DMS53 treated with DMSO at 0.1 percent for 48 hours (cell line): ENCODE measurements around the gene OLFM2.
A peak's percentile ranks its signal among the peaks of the same experiment; 100 is the strongest.

Source experiments
- DNase-seq: peaks from one replicate; lab custom pipeline; 2025; ENCODE audit not compliant: unreplicated experiment; lab: John Stamatoyannopoulos, UW

The OLFM2 gene

GRCh38 chr19:9910625-9911024 is 25.7 kb downstream of the OLFM2 start:
- DNase-seq = no peak

GRCh38 chr19:9909251-9909650 is 27.1 kb downstream of the OLFM2 start:
- no peak for DNase-seq

DNA sequence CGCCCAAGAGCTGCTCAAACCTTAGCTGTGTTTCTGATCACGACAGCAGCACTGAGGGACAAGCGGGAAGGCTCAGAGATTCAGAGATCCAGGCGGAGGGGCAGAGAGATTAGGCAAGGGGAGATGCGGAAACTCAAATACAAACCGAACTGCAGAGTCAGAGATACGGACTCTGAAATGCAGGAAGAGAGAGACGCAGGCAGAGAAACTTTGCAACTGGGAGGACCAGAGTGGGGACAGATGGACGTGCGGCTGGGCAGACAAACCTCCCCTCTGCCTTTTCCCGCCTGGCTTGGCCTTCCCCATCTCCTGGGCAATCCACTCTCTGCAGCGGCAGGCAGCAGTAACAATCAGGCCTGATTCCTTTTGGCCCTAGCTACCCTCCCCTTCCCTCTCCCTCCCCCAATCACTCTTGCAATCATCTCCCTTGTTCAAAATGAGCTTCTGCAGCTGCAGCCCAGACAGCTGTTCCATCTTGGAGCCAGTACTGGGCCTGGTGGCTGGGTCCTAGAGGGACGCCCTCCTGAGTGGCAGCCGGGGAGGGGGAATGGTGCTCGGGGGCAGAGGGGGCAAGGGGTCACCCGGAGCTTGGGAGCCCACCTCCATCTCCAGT is 29.7 kb downstream of the OLFM2 start:
- no peak for DNase-seq

DNA sequence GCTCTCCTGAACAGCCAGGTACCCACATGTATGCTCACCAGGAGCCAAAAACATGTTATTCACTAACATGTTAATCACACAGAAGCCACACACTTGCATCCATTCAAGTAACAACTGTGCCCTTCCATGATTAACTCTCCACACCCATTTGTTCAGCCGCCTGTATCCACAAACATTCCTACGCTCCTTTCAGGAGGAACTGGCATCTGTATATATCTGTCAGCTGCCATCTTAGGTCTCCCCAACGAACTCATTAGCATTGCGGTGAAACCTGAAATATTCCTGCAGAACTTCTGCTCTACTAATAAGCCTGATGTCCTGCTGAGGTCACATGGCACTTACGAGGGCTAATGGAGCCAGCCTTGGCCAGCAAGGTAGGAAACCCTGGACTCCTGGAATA is 33.0 kb downstream of the OLFM2 start:
- DNase-seq = no peak

- DNase-seq = no peak
Measured at GRCh38 chr19:9901642-9902041, 34.7 kb downstream of the OLFM2 start.

DNA sequence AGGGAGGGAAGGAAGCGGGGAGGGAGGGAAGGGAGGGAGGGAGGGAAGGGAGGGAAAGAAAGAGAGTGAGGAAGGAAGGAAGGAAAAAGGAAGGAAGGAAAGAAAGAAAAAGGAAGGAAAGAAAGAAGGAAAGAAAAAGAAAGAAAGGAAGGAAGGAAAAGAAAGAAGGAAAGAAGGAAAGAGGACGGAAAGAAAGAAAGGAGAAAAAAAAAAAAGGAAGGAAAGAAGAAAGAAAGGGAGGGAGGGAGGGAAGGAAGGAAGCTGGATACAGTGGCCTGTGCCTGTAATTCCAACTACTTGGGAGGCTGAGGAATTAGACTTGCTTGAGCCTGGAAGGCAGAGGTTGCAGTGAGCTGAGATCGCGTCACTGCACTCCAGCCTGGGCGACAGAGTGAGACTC is 35.3 kb downstream of the OLFM2 start:
- no peak for DNase-seq

DNA sequence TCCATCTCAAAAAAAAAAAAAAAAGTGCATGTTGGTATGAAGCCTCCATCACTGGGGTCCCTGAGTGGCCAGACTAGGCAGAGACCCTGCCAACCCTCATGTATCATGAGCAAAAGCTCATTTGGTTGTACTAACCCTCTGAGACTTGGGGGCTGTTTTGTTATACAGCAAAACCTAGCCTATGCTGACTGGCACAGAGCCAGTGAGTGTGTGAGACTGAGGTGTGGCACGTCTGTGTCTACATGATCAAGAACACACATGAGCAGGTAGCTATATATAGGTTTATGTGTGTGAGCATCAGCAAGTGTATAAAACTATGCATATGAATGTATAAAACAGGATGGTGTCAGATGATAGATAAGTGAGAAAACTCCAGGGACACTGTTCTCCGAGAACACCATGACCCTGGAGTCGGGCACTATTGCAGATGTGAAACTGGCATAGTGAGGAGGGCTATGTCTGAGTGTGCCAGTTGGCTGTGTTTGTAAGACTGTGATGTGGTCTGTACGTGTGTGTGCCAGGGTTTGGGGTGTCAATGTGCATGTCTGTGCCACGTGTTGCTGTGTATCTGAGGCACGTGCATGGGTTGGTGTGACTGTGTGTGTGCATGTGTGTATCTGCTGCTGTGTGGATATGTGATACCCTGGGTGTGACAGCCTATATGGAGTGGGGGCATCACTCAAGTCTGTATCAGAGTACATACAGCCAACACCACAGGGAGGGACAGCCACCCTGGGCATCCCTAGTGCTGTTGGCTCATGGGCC is 44.5 kb downstream of the OLFM2 start:
- DNase-seq = no peak

DNA sequence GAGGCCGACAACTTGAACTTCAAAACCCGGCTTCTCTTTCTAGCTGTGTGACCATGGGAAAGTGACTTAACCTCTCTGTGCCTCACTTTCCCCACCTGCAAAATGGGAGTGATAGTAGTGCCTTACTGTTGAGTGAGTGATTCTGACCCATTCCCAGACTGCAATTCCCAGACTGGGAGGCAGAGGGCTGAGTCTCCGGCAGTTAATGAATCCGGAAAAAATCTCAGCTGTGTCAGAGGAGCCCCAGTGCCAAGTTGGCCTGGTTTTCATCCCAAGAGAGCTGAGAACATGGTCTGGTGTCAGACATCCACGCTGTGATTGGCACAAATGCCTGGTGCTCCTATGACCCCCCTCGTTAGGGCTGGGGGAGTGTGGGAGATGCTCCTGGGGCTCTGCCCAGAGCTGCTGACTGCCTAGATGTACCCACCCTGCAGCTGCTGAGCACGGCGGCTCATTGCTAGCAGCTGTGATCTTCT is 51.2 kb downstream of the OLFM2 start:
- no peak for DNase-seq

DNA sequence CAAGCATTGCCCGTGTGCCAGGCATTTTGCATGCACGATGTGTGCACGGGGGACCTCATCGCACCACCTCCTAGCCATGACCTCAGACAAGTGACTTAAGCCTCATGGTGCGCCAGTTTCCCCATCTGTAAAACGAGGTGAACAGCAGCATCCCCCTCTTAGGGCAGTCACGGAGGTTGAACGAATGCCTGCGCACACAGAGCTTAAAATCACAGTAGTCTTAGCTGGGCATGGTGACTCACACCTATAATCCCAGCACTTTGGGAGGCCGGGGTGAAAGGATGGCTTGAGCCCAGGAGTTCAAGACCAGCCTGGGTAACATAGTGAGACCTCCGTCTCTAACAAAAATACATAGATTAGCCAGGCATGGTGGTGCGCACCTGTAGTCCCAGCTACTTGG is 52.6 kb downstream of the OLFM2 start:
- no peak for DNase-seq

DNA sequence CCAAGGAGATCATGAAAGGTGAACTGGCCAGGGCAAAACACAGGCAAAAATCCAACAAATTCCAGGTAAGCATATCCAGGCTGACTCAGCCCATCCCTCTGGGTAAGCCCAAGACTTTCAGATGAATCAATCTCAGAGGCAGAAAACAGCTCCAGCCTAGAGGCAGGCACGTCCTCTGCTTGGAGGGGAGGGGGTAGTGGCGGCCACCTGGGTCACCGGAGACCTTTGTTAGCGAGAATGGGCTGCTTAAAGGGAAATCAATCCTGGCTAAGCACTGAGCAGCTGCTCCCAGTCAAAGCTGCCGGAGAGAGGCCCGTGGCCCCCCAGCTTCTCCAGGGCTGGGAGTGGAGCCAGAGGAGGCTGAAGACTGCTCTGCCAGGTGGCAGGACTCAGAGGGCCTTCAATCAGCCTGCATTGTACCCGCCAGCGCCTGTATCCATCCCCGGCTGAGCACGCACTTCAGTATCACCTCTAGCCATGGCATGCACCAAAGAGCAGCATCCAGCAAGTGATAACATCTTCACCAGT is 53.0 kb downstream of the OLFM2 start:
- DNase-seq = no peak

DNA sequence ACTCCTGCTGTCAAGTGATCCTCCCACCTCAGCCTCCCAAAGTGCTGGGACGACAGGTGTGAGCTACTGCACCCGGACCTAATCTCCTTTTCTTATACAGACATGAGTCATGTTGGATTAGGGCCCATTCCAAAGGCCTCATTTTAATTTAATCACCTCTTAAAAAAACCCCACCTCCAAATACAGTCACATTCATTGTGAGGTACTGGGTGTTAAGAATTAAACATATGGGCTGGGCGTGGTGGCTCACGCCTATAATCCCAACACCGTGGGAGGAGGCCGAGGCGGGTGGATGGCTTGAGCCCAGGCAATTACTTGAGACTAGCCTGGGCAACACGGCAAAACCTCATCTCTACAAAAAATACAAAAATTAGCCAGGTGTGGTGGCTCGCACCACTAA is 54.6 kb downstream of the OLFM2 start:
- no peak for DNase-seq

GRCh38 chr19:9878511-9879196 is 57.7 kb downstream of the OLFM2 start:
- DNase-seq = no peak

DNA sequence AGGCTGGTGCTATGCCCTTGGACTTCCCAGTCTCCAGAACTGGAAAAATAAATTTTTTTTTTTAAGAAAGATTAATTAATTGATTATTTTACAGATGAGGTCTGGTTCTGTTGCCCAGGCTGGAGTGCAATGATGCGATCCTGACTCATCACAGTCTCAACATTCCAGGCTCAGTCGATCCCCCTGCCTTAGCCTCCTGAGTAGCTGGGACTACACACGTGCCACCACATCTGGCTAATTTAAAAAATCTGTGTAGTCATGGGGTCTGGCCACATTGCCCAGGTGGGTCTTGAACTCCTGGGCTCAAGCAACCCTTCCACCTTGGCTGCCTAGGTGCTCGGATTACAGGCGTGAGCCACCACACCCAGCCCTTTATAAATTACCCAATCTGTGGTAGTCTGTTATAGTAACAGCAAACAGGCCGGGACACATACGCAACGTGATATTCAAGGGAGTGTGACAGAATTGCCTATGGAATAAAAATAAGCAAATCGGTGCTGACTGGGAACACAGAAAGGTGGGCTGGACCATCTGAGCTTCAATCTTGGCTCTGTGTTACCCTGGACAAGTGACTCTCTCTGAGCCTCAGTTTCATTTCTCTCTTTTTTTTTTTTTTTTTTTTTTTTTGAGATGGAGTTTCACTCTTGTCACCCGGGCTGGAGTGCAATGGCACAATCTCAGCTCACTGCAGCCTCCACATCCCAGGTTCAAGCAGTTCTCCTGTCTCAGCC is 58.4 kb downstream of the OLFM2 start:
- DNase-seq = no peak

DNA sequence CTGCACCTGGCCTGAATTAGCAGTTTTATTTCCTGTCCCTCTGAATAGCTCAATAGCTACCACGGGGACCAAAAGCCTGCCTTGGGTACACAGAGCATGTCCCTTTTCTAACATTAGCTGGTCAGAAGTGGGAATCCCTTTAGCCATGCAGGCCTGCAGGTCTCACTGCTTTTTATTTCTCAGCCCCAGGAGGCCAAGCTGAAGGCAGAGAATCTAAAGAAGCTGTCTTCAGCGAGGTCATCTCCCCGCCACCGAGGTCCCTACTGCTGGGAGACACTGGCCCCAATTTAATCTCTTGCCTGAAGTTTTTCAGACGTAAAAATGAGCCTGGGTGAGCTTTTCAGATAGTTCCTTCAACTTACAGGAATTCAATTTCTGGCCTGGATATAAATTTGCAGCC is 60.5 kb downstream of the OLFM2 start:
- DNase-seq = no peak

GRCh38 chr19:9875031-9875627 is 61.2 kb downstream of the OLFM2 start:
- no peak for DNase-seq

DNA sequence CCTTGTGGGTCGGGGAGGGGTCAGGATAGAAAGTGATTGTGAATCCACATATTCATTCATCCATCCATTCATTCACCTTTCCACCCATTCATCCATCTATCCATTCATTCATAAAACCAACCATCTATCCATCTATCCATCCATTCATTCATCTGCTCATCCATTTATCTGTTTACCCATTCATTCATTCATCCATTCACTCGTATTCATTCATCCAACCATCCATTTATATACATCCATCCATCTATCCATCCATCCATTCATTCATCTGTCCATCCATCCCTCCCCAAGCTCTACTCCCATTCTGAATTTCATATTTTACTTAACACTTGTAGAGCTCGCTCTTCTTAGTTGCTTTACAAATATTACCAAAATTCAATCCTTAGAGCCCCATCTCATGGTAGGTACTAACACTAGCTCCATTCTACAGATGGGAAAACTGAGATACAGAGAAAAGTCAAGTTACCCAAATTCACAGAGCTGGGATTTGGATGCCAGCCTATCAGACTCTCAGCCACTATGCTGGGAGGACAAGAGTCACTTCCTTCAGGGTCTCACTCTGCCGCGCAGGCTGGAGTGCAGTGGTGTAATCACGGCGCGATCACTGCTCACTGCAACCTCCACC is 63.6 kb downstream of the OLFM2 start:
- no peak for DNase-seq

GRCh38 chr19:9871626-9872338 is 64.5 kb downstream of the OLFM2 start:
- peak; percentile 58 for DNase-seq

DNA sequence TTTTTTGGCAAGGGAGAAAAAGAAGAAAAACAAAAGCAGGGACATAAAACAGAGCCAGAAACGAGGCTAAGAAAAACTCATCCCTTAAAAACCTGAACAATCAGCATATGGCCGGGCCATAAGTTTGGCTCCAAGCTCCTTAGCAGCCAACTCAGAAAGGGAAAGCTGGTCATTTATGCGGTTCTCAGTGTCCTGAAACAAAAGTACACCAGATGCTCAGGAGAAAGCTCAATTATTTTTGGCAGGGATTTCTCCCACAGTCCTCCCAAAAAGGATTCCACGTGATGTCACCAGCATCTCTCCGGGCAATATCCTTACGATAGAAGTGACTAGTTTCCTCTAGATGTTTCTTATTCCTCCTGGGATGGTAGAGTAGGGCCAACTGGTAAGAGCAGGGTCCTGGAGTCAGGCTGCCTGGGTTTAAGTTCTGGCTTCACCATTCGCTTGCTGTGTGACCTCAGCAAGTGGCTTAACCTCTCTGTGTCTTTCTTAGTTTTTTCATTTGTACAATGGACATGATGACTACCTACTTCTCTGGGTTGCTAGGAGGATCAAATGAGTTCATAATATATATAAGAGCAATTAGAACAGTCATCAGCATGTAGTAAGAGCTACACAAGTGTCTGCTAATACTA is 67.2 kb downstream of the OLFM2 start:
- DNase-seq = no peak
